ENCODE data around the gene MORN5. TPM values are rescaled to one million over a fixed set of nuclear protein-coding genes. Genes with fewer than 3 reads are reported as not detected.

MORN5 gene
- total RNA-seq, 1 donor from 2014 or later, result not detected

DNA sequence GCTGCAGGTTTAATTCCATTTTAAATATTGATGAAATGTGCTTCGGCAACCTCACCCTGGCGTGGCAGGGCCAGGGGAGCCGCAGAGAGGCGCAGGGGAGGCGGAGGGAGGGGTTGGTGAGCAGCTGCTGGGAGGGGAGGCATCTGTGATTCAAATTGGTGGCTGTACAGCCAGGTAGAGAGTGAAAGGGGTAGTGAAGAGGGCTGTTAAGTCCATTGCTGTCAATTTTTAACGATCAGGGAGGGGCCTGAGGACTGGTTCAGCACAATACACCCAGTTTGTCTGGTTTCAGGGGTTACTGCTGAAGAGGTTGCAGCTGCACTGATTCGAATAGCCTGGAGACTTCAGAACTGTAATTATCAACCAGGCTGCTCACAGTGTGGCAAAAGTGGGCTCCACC, 37.7 kb downstream of the MORN5 start:
- DNase-seq (ENCODE audit: low spot score), result no peak
- no peaks in the 10 kb centered on the region for H3K9me3 Mint-ChIP-seq (ENCODE audit: low read depth)

DNA sequence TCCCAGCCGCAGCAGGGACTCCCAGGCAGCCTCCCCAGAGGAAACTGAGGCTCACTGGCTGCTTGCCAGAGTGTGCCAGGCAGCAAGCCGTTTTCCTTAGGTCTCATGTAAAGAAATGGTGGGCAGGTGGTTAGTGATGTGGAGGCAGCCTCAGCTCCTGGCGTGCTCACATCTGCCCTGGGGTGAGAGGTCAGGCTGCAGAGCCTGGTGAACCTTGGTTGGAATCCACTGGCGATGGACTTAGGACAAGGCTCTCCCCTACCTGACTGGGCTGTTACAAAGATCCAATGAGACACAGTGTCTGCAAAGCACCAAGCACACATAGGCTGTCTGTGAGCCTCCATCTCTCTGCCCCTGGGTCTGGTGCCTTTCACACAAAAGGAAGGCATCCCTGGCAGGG, 38.2 kb downstream of the MORN5 start:
- TF ChIP-seq, protein P1, sequence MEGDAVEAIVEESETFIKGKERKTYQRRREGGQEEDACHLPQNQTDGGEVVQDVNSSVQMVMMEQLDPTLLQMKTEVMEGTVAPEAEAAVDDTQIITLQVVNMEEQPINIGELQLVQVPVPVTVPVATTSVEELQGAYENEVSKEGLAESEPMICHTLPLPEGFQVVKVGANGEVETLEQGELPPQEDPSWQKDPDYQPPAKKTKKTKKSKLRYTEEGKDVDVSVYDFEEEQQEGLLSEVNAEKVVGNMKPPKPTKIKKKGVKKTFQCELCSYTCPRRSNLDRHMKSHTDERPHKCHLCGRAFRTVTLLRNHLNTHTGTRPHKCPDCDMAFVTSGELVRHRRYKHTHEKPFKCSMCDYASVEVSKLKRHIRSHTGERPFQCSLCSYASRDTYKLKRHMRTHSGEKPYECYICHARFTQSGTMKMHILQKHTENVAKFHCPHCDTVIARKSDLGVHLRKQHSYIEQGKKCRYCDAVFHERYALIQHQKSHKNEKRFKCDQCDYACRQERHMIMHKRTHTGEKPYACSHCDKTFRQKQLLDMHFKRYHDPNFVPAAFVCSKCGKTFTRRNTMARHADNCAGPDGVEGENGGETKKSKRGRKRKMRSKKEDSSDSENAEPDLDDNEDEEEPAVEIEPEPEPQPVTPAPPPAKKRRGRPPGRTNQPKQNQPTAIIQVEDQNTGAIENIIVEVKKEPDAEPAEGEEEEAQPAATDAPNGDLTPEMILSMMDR (IDR thresholded peaks at IDR 0.05), result no peak
- Mint-ChIP-seq H3K4me3 (ENCODE audit: unreplicated experiment) (no peak overlapping the region), H3K27me3 (ENCODE audit: low read depth) (peaks cover 31% of the 10 kb centered on the region), H3K4me1 (ENCODE audit: low read depth) (peaks cover 16% of the 10 kb centered on the region), H3K36me3 (ENCODE audit: low read depth) (no peaks in the 10 kb centered on the region), H3K9me3 (ENCODE audit: low read depth) (no peaks in the 10 kb centered on the region), H3K27ac (ENCODE audit: unreplicated experiment) (no peak overlapping the region)
- no peak for DNase-seq (ENCODE audit: low spot score)

More for the DNA sequence above, 37.7 kb downstream of the MORN5 start:
- Mint-ChIP-seq H3K36me3 (ENCODE audit: low read depth) (no peaks in the 10 kb centered on the region), H3K4me3 (ENCODE audit: unreplicated experiment) (no peak overlapping the region), H3K27ac (ENCODE audit: unreplicated experiment) (no peak overlapping the region), H3K27me3 (ENCODE audit: low read depth) (peaks cover 36% of the 10 kb centered on the region), H3K4me1 (ENCODE audit: low read depth) (peaks cover 21% of the 10 kb centered on the region)
- TF ChIP-seq, protein P1 (IDR thresholded peaks at IDR 0.05), result no peak

DNA sequence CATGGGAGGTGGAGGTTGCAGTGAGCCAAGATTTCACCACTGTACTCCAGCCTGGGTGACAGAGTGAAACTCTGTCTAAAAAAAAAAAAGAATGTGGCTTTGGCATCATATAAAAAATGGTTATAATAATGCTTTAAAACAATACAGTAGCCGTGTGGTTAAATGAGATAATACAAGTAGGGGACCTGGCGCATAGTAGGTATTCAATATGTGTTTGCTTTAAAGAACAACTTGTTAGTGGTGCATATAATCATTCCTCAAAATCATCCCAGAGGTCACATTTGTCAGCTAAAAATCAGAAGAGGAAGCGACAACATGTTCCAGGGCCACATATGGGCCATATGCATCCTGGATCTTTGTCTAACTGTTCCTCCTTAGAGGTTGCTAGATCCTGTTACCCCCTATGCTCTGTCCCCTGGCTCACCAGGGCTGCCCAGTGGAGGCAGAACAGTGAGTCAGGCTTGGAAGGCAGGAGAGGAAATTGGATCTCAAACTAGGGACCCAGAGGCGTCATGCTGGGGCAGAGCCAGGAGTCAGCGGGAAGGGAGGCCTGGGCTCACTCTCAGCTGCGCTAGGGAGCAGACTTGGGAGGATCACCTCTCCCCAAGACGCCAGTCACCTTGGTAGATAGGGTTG, 41.4 kb downstream of the MORN5 start:
- Mint-ChIP-seq H3K27me3 (ENCODE audit: low read depth) (peaks cover 24% of the 10 kb centered on the region), H3K27ac (ENCODE audit: unreplicated experiment) (peak overlapping the region; percentile 38), H3K4me1 (ENCODE audit: low read depth) (peaks cover 22% of the 10 kb centered on the region), H3K4me3 (ENCODE audit: unreplicated experiment) (no peak overlapping the region), H3K36me3 (ENCODE audit: low read depth) (no peaks in the 10 kb centered on the region), H3K9me3 (ENCODE audit: low read depth) (no peaks in the 10 kb centered on the region)
- TF ChIP-seq, protein P1 (IDR thresholded peaks at IDR 0.05), result no peak
- DNase-seq (ENCODE audit: low spot score), result no peak

DNA sequence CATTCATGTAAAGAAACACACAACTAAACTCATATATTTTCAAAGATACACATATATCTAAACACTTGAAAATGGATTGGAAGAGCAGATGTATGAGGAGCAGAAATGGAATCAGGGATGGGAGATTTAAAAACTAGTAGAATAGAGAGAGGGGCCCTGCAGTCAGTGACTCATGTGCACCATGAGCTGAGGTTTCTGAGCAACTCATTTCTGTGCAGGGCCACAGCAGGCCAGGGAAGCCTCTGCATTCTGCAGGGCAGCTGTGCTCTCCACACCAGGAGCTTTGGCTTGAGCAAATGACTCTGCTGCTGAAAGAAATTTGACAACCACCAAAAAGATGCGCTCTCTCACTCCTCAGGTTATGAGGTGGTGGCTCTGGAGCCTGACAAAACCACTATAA, 41.9 kb downstream of the MORN5 start:
- H3K9me3 Mint-ChIP-seq (ENCODE audit: low read depth), result no peaks in the 10 kb centered on the region
- TF ChIP-seq, protein P1 (IDR thresholded peaks at IDR 0.05), result no peak
- no peak overlapping the region for H3K27ac Mint-ChIP-seq (ENCODE audit: unreplicated experiment)
- H3K4me3 Mint-ChIP-seq (ENCODE audit: unreplicated experiment), result no peak overlapping the region
- H3K36me3 Mint-ChIP-seq (ENCODE audit: low read depth), result no peaks in the 10 kb centered on the region
- DNase-seq (ENCODE audit: low spot score), result no peak
- peaks cover 23% of the 10 kb centered on the region for H3K27me3 Mint-ChIP-seq (ENCODE audit: low read depth)
- H3K4me1 Mint-ChIP-seq (ENCODE audit: low read depth), result peaks cover 28% of the 10 kb centered on the region

- no peaks in the 10 kb centered on the region for H3K36me3 Mint-ChIP-seq (ENCODE audit: low read depth)
- H3K27ac Mint-ChIP-seq (ENCODE audit: unreplicated experiment), result no peak overlapping the region
- DNase-seq (ENCODE audit: low spot score), result no peak
- peaks cover 33% of the 10 kb centered on the region for H3K4me1 Mint-ChIP-seq (ENCODE audit: low read depth)
- no peak overlapping the region for H3K4me3 Mint-ChIP-seq (ENCODE audit: unreplicated experiment)
- no peaks in the 10 kb centered on the region for H3K9me3 Mint-ChIP-seq (ENCODE audit: low read depth)
- H3K27me3 Mint-ChIP-seq (ENCODE audit: low read depth), result peaks cover 18% of the 10 kb centered on the region
- TF ChIP-seq, protein P1 (IDR thresholded peaks at IDR 0.05), result no peak
These were observed 42.4 kb downstream of the MORN5 start for GRCh38 chr9:122202111-122202510.

Data from chondrocyte (in vitro differentiated cells).